Activated CD8-positive, alpha-beta memory T cell treated with anti-CD3 and anti-CD28 coated beads for 36 hours (primary cell): Measurements from ENCODE around the gene LRRC52. TPM values are rescaled to one million over a fixed set of nuclear protein-coding genes. Genes with fewer than 3 reads are reported as not detected.

ENCODE experiments used
- CTCF ChIA-PET: fragments of 350-600 bp; sonication (Branson Sonifier 250); formaldehyde crosslinking; loops from one replicate; lab custom pipeline; 2021; ENCODE audit warnings: antibody characterized with exemption; lab: Charles Lee
- POLR2A ChIA-PET: fragments of 350-600 bp; sonication (Branson Sonifier 250); formaldehyde crosslinking; loops from one replicate; lab custom pipeline; 2021; ENCODE audit warnings: antibody characterized with exemption; lab: Charles Lee
- total RNA-seq, 2 experiments: library from RNA; stranded (reverse); gene quantifications; one replicate each; pipeline ENCODE4 v1.2.3, GENCODE V29; 2021

Gene LRRC52
- not detected for total RNA-seq

GRCh38 chr1:165543532-165544438, at the start of gene LRRC52:
Gene LRRC52 (plus strand): TSS chr1:165544000. CDS start chr1:165544297, 297 bp downstream.
- CTCF ChIA-PET = interaction anchor here (1.0 kb wide), 1 partner anchor 145 kb away, joined by 3 read pairs; no protein-coding TSS in a partner anchor

GRCh38 chr1:165494949-165495857, 48.6 kb upstream of the LRRC52 start:
- ChIA-PET CTCF (no interaction called here), POLR2A (no interaction called here)

More at GRCh38 chr1:165543532-165544438, at the start of gene LRRC52:
- POLR2A ChIA-PET = no interaction called here

GRCh38 chr1:165495858-165496205, 48.0 kb upstream of the LRRC52 start:
- CTCF ChIA-PET = no interaction called here

GRCh38 chr1:165496501-165496900, 47.3 kb upstream of the LRRC52 start:
- CTCF ChIA-PET = no interaction called here
- POLR2A ChIA-PET = no interaction called here

More at GRCh38 chr1:165495858-165496205, 48.0 kb upstream of the LRRC52 start:
- POLR2A ChIA-PET = no interaction called here

- POLR2A ChIA-PET = no interaction called here
- CTCF ChIA-PET = no interaction called here
Observed at GRCh38 chr1:165497069-165498013, 46.5 kb upstream of the LRRC52 start.

- ChIA-PET CTCF (no interaction called here), POLR2A (no interaction called here)
Observed at GRCh38 chr1:165501330-165501969, 42.4 kb upstream of the LRRC52 start.

- ChIA-PET POLR2A (no interaction called here), CTCF (no interaction called here)
Observed at GRCh38 chr1:165501970-165502348, 41.8 kb upstream of the LRRC52 start.

GRCh38 chr1:165507570-165507969, 36.2 kb upstream of the LRRC52 start:
- CTCF ChIA-PET = no interaction called here
- POLR2A ChIA-PET = no interaction called here

GRCh38 chr1:165508291-165508690, 35.5 kb upstream of the LRRC52 start:
- POLR2A ChIA-PET = no interaction called here
- CTCF ChIA-PET = no interaction called here

- CTCF ChIA-PET = no interaction called here
- POLR2A ChIA-PET = no interaction called here
Observed at GRCh38 chr1:165512816-165513215, 31.0 kb upstream of the LRRC52 start.

GRCh38 chr1:165516469-165516868, 27.3 kb upstream of the LRRC52 start:
- CTCF ChIA-PET = no interaction called here
- POLR2A ChIA-PET = no interaction called here

- POLR2A ChIA-PET = no interaction called here
- CTCF ChIA-PET = no interaction called here
Observed at GRCh38 chr1:165520646-165521045, 23.2 kb upstream of the LRRC52 start.

- POLR2A ChIA-PET = no interaction called here
- CTCF ChIA-PET = no interaction called here
Observed at GRCh38 chr1:165524639-165525285, 19.0 kb upstream of the LRRC52 start.

- ChIA-PET CTCF (no interaction called here), POLR2A (no interaction called here)
Observed at GRCh38 chr1:165525708-165526107, 18.1 kb upstream of the LRRC52 start.

GRCh38 chr1:165527251-165528007, 16.4 kb upstream of the LRRC52 start:
- ChIA-PET POLR2A (no interaction called here), CTCF (no interaction called here)

- POLR2A ChIA-PET = no interaction called here
- CTCF ChIA-PET = no interaction called here
Observed at GRCh38 chr1:165531021-165531420, 12.8 kb upstream of the LRRC52 start.

- ChIA-PET CTCF (no interaction called here), POLR2A (no interaction called here)
Observed at GRCh38 chr1:165532053-165532452, 11.7 kb upstream of the LRRC52 start.

GRCh38 chr1:165533254-165533653, 10.5 kb upstream of the LRRC52 start:
- ChIA-PET POLR2A (no interaction called here), CTCF (interaction anchor here (1.0 kb wide), 1 partner anchor 45 kb away, joined by 4 read pairs; no protein-coding TSS in a partner anchor)
